OCI-LY7 (cell line): ENCODE measurements around the gene SDC3.

Experiments
- CTCF ChIP-seq: fragments of 200-600 bp; sonication (generic); conservative IDR thresholded peaks from 2 replicates; pipeline ENCODE4 v1.5.1; 2014; ENCODE audit warnings: mild to moderate bottlenecking, antibody characterized with exemption, low read length, moderate library complexity, mixed read lengths
- EZH2phosphoT487 ChIP-seq: fragments of 200-600 bp; sonication (generic); IDR thresholded peaks from 2 replicates; pipeline ENCODE4 v1.6.1; 2018; ENCODE audit warnings: low read depth, borderline replicate concordance, mild to moderate bottlenecking, mixed run types, antibody characterized with exemption, low read length, moderate library complexity, mixed read lengths

GRCh38 chr1:30857964-30858363 lies 50.6 kb downstream of the SDC3 start:
- no peak for TF ChIP-seq CTCF
- no peak for TF ChIP-seq EZH2phosphoT487
